ENCODE measurements around the gene OR8K1.

DNA sequence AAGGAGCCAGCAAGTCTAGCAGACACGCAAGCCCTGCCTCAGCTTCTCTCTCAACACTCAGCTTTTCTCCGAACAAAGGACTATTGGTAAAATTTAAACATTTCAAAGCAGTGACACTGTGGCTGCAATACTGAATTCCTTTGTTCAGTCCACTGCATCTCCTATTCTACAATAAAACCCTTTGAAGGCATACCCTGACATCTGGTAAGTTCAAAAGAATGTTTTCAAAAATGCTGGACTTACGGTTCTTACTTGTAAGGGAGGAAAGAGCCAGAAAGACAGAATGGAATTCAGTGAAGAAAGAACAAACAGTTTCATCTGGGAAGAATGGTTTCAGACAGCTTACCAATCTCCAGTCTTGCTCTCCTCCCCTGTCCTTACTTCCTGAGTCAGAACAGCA lies 12.7 kb upstream of the OR8K1 start:
- TF ChIP-seq, protein P1, sequence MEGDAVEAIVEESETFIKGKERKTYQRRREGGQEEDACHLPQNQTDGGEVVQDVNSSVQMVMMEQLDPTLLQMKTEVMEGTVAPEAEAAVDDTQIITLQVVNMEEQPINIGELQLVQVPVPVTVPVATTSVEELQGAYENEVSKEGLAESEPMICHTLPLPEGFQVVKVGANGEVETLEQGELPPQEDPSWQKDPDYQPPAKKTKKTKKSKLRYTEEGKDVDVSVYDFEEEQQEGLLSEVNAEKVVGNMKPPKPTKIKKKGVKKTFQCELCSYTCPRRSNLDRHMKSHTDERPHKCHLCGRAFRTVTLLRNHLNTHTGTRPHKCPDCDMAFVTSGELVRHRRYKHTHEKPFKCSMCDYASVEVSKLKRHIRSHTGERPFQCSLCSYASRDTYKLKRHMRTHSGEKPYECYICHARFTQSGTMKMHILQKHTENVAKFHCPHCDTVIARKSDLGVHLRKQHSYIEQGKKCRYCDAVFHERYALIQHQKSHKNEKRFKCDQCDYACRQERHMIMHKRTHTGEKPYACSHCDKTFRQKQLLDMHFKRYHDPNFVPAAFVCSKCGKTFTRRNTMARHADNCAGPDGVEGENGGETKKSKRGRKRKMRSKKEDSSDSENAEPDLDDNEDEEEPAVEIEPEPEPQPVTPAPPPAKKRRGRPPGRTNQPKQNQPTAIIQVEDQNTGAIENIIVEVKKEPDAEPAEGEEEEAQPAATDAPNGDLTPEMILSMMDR (IDR thresholded peaks at IDR 0.05; ENCODE audit: poor library complexity, severe bottlenecking), result no peak
- TF ChIP-seq SMC3 (conservative IDR thresholded peaks at IDR 0.05; ENCODE audit: poor library complexity) (no peak), TAF1 (IDR thresholded peaks at IDR 0.05; ENCODE audit: low read depth) (no peak), EZH2 (IDR thresholded peaks at IDR 0.05; ENCODE audit: borderline replicate concordance, insufficient read depth, low read length, poor library complexity, severe bottlenecking) (no peak)
